Glutamatergic neuron (in vitro differentiated cells): ENCODE data around the gene KIF11. TPM values are rescaled to one million over a fixed set of nuclear protein-coding genes. Genes with fewer than 3 reads are reported as not detected.

ENCODE experiments used
- DNase-seq: peaks from one replicate; pipeline ENCODE4 v3.0.0; 2022
- H3K27ac Mint-ChIP-seq: one replicate; pipeline ENCODE4 v1.8.0; 2020; ENCODE audit warnings: mild to moderate bottlenecking, mixed read lengths, inconsistent platforms; ENCODE audit not compliant: unreplicated experiment
- H3K27me3 Mint-ChIP-seq: one replicate; pipeline ENCODE4 v1.8.0; 2020; ENCODE audit warnings: mild to moderate bottlenecking, moderate library complexity, mixed read lengths, inconsistent platforms; ENCODE audit not compliant: unreplicated experiment
- H3K36me3 Mint-ChIP-seq: one replicate; pipeline ENCODE4 v1.8.0; 2020; ENCODE audit warnings: mild to moderate bottlenecking, mixed read lengths, inconsistent platforms; ENCODE audit not compliant: unreplicated experiment
- H3K4me1 Mint-ChIP-seq: one replicate; pipeline ENCODE4 v1.8.0; 2020; ENCODE audit warnings: mild to moderate bottlenecking, low read depth, mixed read lengths, inconsistent platforms; ENCODE audit not compliant: unreplicated experiment
- H3K4me3 Mint-ChIP-seq: one replicate; pipeline ENCODE4 v1.8.0; 2020; ENCODE audit warnings: mild to moderate bottlenecking, mixed read lengths, inconsistent platforms; ENCODE audit not compliant: unreplicated experiment
- H3K9me3 Mint-ChIP-seq: one replicate; pipeline ENCODE4 v1.8.0; 2020; ENCODE audit warnings: mild to moderate bottlenecking, moderate library complexity, mixed read lengths, inconsistent platforms; ENCODE audit not compliant: unreplicated experiment
- CTCF ChIP-seq: fragments of 200-600 bp; sonication (generic); IDR thresholded peaks from one replicate; pipeline ENCODE4 v1.5.0; 2021; ENCODE audit not compliant: partially characterized antibody, unreplicated experiment
- total RNA-seq: library from RNA; stranded (reverse); fragmentation: NEBNext Ultra II Directional; extraction: Animal tissue kit (Norgen Biotek cat#: 25700); gene quantifications from one replicate; pipeline ENCODE4 v1.2.1, GENCODE V29; 2021; ENCODE audit not compliant: unreplicated experiment

Gene KIF11
- total RNA-seq, 1 donor from 2014 or later = 7.2 TPM

GRCh38 chr10:92552310-92552709, 40.6 kb upstream of the KIF11 start:
- Mint-ChIP-seq H3K9me3 (peaks cover 4% of the 10 kb centered on the region), H3K27me3 (no peaks in the 10 kb centered on the region), H3K4me3 (no peak overlapping the region), H3K27ac (no peak overlapping the region), H3K4me1 (no peaks in the 10 kb centered on the region), H3K36me3 (peaks cover 9% of the 10 kb centered on the region)
- peak; percentile 51 for TF ChIP-seq CTCF
- DNase-seq = no peak

GRCh38 chr10:92553959-92554358, 39.0 kb upstream of the KIF11 start:
- DNase-seq = no peak
- no peaks in the 10 kb centered on the region for H3K4me1 Mint-ChIP-seq
- peaks cover 4% of the 10 kb centered on the region for H3K9me3 Mint-ChIP-seq
- no peak overlapping the region for H3K27ac Mint-ChIP-seq
- no peaks in the 10 kb centered on the region for H3K27me3 Mint-ChIP-seq
- H3K4me3 Mint-ChIP-seq = no peak overlapping the region
- peaks cover 10% of the 10 kb centered on the region for H3K36me3 Mint-ChIP-seq
- no peak for TF ChIP-seq CTCF

GRCh38 chr10:92559046-92559445, 33.9 kb upstream of the KIF11 start:
- no peak overlapping the region for H3K4me3 Mint-ChIP-seq
- no peak for TF ChIP-seq CTCF
- peaks cover 16% of the 10 kb centered on the region for H3K36me3 Mint-ChIP-seq
- H3K27ac Mint-ChIP-seq = no peak overlapping the region
- H3K9me3 Mint-ChIP-seq = peaks cover 4% of the 10 kb centered on the region
- H3K27me3 Mint-ChIP-seq = no peaks in the 10 kb centered on the region
- H3K4me1 Mint-ChIP-seq = no peaks in the 10 kb centered on the region
- DNase-seq = no peak

- H3K4me3 Mint-ChIP-seq = no peak overlapping the region
- H3K27me3 Mint-ChIP-seq = peaks cover 2% of the 10 kb centered on the region
- peaks cover 15% of the 10 kb centered on the region for H3K36me3 Mint-ChIP-seq
- DNase-seq = no peak
- H3K9me3 Mint-ChIP-seq = peaks cover 2% of the 10 kb centered on the region
- no peak for TF ChIP-seq CTCF
- no peak overlapping the region for H3K27ac Mint-ChIP-seq
- no peaks in the 10 kb centered on the region for H3K4me1 Mint-ChIP-seq
These were observed 30.5 kb upstream of the KIF11 start for GRCh38 chr10:92562424-92562823.

GRCh38 chr10:92567952-92568600, 24.9 kb upstream of the KIF11 start:
- Mint-ChIP-seq H3K27me3 (peaks cover 7% of the 10 kb centered on the region), H3K4me3 (no peak overlapping the region), H3K9me3 (no peaks in the 10 kb centered on the region), H3K4me1 (peaks cover 6% of the 10 kb centered on the region), H3K27ac (no peak overlapping the region), H3K36me3 (no peaks in the 10 kb centered on the region)
- DNase-seq = no peak
- TF ChIP-seq CTCF = no peak
